Fibroblast of the conjunctiva (primary cell): ENCODE measurements around the gene ALKBH8.
"Not testable (repeated sequence)": the region's sequence is repeated elsewhere in the genome, so short reads cannot be mapped to it uniquely, and the experiment has no call there.

Experiments
- DNase-seq: peaks from one replicate; pipeline ENCODE4 v3.0.0-alpha.2; 2010; ENCODE audit warnings: low read depth

ALKBH8 gene, protein sequence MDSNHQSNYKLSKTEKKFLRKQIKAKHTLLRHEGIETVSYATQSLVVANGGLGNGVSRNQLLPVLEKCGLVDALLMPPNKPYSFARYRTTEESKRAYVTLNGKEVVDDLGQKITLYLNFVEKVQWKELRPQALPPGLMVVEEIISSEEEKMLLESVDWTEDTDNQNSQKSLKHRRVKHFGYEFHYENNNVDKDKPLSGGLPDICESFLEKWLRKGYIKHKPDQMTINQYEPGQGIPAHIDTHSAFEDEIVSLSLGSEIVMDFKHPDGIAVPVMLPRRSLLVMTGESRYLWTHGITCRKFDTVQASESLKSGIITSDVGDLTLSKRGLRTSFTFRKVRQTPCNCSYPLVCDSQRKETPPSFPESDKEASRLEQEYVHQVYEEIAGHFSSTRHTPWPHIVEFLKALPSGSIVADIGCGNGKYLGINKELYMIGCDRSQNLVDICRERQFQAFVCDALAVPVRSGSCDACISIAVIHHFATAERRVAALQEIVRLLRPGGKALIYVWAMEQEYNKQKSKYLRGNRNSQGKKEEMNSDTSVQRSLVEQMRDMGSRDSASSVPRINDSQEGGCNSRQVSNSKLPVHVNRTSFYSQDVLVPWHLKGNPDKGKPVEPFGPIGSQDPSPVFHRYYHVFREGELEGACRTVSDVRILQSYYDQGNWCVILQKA

DNA sequence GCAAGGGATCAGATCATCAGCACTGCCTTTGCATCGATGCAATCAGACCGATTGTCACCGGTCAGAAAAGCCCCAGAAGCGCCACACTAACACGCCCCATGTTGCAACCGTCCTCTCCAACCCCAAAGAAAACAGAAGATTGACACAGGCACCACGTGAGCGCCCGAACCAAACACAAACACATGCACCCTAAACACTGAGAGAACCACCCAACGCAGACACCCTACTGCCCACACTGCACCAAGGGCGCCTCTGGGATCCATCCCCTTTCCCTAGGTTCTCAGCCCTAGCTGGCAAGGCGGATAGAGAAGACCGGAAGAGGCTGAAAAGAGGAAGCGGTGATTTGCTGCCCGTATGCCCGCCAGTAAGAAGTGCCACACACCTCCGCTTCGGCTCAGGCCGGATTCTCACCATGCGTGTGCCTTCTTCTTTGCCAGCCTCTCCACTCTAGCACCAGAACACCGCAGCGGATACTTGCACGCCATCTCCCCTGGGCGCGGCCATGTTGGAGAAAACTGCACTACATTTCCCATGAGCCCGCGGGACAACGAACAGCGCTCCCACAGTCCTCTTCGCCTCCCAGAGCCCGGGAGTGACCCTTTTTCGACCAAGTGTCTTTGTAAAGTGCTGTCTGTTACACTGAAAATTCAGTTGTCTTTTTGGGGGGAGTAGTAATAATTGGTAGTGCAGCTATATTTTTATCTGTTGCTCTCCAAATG is at the start of gene ALKBH8:
Gene ALKBH8 (minus strand): TSS at position 517 of the 719 bp plus-strand sequence. CDS start 4,842 bp downstream, outside the sequence.
- peak; percentile 36 for DNase-seq

DNA sequence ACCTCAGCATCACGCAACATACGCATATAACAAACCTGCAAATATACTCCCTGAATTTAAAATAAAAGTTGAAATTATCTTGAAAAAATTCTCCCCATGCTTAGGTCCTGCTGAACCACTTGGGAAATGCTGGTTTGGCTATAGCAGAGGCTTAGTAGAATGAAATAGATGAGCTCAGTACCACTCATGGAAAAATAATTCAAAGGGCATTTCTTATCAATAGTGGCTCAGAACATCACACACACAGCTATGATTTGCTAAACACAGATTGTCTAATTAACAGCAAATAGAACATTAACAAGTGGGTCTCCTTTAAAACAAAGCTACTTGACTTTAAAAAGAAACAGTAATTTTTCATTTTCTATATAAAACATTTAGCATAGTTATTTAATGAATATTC is 46.9 kb upstream of the ALKBH8 start:
- no peak for DNase-seq

DNA sequence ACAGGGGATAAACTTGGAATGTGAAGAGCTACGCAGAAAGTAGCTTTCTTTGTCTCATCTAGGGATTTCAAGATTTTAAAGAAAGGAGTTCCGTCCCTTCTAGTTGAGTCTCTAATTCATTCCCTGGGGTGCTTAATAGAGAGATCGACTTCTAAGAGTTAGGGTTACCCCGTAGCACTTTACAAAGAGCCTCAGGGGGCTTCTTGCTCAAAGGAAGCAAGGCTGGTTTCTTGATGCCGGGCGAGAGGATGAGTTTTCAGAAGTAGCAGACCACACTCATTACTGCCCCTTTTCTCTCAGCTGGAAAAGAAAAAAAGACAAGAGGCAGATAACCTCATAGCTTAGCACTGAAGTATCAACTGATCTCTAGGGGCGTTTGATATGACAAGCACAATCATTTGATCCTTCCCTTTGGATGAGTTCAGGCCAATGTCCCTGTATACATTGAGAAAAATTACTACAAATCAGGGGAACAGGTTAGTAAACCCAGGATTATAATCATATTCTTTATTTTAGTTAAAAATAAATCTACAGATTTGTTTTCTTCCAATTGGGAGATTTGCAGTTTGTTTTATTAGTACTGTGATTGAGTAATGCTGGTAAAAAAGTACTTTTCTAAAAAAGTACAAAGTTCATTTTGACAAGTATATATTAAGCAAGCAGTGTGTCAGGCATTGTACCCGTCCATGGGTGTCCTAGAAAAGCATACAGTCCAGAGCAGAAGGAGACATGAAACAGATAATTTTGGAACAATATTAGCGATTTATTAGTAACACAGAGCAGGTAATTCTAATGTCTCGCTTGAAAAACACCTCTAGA is 44.1 kb upstream of the ALKBH8 start:
- DNase-seq, result no peak

DNA sequence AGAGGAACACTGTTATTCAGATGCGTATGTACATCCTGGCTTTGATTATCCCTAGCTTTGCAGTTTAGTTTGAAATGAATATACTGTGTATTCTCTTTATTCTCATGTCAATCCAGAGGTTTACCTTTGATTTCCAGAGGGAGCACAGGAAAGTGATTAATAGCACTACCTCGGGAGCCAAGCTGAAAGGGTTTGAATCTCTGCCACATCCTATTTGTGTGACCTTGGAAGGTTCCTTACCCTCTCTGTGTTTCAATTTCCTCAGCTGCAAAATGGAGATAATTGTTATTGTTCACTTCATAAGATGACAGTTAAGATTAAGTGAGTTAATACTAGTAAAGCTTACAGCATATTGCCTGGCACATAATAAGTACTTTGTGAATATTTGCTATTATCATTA is 43.3 kb upstream of the ALKBH8 start:
- DNase-seq, result no peak

DNA sequence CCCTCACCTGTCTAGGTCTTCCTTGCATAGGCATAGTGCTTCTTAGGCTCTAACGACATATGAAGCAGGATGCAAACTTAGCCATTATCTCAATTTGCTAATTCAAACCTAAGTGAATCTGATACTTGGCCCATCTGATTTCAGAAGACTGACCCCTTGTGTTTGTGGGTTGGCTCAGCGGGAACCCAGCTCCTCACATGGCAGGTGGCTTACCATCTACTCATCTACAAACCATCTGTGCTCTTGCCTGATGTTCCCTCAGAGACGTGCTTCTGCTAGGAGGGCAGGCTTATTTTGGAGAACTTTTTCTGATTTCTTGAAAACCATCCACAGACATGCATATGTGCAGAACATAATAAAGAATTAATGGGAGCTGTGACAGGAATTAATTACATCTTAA is 40.6 kb upstream of the ALKBH8 start:
- DNase-seq, result no peak

DNA sequence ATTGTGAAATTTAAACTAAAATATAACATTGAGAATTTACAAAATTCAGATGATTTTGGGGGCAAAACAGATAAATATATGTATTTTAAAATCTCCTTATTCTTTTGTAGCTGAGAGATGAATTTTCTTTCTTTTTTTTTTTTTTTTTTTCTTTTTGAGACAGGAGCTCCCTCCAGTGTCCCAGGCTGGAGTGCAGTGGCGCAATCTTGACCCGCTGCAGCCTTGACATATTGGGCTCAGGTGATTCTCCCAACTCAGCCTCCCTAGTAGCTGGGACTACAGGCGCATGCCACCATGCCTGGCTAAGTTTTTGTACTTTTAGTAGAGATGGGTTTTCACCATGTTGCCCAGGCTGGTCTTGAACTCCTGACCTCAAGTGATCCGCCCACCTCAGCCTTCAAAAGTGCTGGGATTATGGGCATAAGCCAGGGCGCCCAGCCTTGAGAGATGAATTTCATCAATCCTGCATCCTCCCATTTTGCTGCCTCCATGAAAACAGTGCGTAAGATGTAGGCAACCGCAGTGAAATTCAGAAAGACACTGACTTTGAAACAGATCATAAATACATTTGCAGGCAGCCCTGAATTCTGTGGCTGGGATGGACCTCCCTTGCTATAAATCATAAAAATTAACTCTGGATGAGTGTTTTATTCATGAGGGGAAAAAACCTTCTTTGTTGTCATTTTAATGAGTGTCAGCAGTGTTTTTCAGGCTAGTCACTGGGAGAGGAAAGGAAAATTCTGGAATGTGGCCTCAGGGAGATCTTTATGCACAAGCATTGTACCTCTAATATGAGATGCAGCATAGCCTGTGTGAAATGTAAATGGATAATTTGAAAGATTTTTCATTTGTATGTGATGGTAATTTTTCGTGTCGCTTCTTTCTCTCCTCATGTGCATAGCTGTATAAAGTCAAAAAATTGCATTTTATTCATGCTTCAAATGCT is 39.8 kb upstream of the ALKBH8 start:
- DNase-seq, result no peak

DNA sequence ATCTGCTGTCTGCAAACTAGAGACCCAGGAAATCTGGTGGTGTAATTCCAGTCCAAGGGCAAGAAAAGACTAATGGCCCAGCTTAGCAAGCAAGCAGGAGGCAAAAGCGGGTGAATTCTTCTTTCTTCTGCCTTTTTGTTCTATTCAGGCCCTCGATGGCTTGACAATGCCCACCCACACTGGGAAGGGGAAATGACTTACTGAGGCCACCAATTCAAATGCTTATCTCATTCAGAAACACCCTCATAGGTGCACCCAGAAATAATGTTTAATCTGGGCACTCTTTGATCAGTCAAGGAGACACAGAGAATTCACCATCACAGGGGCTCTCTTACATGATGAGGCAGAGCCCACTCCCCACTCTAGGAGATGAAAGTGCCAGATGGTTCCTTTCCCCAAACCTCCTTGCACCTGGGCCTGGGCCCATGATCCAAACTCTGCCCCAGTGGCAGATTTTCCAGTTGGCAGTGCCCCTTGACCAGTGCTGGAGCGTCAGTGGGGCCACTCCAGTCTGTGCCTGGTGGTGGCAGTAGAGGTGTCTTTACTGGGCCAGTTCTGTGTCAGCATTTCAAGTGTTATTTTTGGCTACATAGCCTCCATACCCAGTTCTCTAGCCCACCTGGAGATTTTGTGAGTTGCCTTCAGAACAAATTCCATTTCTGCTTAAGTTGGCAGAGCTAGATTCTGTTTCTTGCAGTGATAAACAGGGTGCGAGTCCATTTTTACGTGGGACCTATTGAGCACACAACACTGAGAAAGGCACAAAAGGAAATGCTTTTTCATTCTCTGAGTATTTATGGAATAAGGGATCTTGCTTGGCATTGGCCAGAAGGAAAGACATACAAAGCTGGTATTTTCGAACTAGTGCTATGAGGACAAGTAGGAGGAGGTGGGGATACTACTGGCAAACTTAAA is 32.9 kb upstream of the ALKBH8 start:
- no peak for DNase-seq

DNA sequence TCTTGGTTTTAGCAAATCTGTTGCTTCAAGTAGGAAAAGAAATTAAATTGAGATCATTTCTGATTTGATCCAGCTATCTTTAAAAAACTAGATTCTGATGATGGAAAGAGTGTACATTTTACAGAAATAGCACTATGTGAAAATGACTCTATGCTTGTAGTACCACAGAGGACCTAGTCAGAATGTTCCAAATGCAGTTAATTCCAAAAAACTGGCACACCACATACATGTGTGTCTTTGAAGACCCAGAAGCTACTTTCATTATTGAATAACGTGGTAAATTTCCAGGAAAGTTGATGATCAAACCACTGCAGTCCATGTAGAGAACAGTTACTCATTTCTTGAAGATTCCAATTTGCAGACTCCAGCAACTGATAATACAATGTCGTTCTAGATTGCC is 29.2 kb upstream of the ALKBH8 start:
- no peak for DNase-seq

DNA sequence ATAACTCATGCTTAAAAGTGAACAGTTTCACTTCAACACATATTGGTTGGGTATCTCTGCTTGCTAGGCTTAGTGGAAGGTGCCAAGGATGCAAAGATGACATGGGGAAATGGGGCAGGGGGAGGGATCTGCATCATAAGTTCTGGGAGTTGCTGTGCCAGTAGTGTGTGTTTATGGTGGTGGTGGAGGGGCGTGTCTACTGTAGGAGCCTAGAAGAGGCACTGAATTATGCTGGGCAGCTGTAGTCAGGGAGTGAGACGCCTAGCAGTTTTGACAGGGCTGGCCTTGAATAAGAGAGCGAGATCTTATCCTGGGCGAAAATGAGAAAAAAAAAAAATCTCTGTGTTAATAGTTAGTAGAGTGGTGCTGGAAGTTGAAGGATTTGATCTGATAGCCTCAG is 28.4 kb upstream of the ALKBH8 start:
- no peak for DNase-seq

DNA sequence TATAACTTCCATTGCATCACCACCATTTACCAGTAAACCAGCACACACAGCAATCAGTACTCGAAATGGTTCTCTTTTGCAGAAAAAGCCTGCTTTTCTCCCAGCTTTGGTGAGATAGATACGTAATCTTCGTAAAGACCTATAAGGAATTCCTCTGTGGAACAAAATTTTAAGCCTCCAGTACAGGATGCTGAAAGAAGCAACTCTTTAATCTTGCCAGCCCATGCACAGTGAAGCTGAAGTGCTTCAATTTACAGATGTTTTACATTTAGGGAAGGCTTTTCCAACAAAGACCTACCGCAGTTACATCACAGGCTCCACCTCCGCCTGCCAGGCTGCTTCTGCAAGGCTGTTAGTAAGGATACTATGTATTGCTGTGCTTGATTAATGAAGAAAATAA is 27.3 kb upstream of the ALKBH8 start:
- no peak for DNase-seq

DNA sequence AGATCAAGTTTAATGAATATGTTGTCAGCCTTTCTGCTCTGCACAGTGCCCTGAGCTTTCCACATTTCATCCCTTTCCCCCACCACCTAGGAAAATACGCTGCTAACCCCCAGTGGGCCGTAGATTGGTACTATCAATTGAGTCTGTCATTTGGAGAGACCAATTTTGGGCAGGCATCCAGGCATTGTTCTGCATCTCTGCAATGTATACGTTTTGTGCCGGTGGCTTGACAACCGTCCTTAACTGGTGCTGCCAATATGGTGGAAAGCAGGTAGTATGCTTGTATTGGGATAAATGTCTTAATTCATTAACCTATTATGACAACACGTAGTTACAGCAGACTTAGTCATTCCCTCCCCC is 26.7 kb upstream of the ALKBH8 start:
- DNase-seq, result no peak

DNA sequence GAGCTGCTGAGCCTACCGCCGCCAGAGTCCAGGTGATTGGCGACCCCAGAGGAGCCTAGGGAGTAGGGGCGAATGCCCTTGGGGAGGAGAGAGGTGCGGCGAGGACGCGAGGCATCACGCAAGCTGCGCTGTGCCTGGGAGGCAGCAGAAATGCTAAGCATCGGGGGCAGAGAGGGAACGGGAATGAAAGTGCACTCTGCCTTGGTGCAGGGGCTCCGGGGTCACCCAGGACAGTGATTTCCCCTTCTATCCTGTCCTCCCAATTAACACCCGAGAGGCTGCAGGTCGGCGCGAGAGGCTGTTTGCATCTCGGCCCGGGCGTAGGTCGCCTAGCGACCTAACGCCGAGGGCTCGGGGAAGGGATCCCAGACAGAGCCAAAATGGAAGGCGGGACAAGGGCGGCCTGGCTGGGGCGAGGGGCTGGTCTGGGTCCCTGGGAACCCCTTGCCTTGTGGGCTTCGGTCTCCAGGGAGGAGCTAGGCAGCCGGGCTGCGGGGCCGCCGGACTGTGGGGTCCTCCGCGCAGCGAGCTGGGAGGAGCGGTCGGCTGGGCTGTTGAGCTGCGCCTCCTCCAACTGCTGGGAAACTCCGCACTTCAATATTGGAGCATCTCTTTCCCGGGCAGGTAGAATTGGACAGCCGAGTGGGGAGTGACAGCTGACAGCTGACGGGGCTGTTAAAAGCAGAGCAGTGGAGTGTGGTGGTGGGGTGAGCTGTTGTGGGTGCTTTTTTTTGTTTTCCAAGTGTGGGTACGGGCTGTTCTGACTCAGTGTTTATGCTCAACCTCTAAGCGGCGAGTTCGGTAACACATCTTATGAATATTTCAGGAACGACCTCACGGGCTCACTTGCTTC is 26.1 kb upstream of the ALKBH8 start:
- no peak for DNase-seq

DNA sequence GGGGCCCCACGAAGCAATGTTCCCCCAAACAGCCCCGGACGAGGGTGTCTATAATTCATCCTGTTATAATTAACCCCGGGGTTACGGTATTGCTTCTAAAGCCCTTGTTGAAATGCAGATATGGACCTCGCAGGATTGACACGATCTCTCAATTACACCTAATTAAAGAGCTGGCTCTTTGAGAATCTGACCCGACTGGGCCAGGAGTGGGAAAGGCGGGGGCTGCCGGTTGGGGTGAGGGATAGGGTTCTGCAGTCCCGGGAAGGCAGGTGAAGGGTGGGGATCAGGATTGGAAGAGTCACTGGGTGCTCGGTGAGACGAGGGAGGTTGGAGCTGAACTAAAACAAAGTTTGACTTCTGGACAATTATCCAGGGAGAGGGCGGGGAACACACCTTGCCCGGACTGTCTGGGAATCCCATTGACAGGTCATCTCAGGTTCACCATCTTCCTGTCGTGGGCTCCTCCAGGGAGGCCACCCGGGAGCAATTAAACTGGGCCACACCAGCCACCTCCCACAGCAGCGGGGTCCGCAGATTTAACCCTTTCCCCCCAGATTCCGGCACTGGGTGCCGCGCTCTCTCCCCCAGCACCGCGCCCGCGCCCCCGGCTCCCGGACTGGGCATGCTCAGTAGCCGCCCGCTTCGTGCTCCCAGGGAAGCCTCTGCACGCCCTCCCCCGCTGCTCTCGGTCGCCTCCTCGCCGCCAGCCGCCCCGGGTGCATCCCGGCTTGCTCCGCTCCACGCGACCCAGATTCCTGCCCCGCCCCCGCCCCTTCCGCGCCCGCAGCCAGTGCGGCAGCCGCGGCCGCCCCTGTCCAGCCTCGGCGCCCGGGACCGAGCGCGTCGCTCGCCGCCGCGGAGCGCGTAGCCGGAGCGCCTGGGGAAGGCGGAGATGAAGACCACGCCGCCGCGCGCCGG is 25.2 kb upstream of the ALKBH8 start, which contains the start of gene ELMOD1:
Gene ELMOD1 (plus strand): TSS at position 688 of the 918 bp plus-strand sequence. CDS start 27,043 bp downstream, outside the sequence.
- DNase-seq, result no peak

DNA sequence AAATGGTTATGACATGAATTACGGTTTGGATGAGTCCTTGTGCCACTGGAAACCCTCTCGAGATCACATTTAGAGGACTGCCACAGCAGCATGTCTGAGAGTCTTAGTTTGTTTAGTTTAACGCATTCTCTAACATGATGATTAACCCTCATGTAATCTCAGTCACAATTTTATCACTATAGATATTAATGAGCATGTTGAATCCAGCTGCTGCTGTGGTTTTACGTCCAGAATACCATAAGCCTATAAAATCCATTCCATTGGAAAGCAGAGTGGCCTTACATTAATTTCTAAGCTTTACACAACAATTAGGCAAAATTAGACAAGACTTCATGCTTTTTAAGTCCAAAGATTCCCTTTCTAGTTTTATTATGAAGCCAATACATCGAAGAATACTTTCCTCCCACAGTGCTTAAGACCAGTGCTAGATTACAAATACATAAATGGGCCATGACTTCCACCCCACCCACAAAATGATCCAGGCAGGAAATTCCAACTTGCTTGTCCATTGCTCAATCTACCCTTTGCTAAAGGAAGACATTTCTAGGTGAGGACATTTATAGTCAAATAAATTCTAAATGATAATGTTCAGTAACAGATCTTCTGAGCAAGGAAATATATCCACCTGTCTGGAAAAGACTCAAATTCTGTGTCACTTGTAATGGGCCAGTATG is 21.9 kb upstream of the ALKBH8 start:
- DNase-seq, result no peak

DNA sequence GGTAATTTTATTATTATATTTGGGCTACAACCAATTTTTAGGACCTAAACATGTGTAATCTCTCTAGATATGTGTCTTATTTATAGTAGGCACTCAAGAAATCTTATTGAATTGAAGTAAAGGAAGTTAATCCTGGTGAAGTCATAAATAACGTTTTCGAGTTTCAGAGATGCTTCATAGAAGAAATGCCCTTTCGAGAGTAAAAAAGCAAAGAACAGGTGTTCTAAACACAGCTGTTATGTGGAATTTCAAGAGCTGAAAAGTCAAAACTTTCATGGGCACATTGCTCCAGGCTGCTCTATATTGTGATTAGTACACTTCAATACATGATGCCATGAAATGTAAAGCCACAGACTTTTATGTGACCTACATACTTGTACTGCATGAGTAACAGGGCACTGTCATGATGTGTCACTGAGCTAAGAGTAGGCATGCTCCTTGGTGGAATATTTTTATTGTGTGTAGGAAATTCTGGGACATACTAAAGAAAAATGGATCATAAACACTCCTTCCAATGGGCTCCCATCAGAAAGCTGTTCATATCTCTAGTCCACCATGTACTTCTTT is 18.2 kb upstream of the ALKBH8 start:
- DNase-seq, result no peak

DNA sequence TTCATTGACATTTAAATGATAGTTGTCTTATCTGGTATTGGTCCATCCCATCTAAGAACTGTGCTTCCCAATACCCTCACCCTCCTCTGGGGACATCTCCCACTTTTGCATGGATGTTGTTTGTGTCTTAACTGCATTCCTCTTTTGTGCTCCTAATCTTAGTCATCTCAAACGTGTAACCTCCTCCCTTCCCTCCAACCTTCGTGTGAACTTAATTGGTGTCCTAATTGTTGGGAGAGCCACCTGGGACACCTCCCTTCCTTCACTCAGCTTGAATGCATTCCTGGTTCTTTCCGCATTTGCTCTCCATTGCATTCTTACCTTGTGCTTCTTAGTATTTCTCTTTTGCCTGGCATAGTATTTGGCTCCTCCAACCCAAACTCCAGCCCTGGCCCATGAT is 15.6 kb upstream of the ALKBH8 start:
- DNase-seq, result no peak

DNA sequence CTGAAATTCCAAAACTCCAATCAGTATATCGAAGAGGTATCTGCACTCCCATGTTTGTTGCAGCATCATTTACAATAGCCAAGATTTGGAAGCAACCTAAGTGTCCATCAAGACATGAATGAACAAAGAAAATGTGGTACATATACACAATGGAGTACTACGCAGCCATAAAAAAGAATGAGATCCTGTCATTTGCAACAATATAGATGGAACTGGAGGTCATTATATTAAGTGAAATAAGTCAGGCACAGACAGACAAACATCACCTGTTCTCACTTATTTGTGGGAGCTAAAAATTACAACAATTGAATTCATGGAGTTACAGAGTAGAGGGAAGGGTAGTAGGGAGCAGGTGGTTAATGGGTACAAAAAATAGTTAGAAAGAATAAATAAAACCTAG is 13.6 kb upstream of the ALKBH8 start:
- DNase-seq, result not testable (repeated sequence)
